ENCODE results near the gene HRCT1.
"Not testable (repeated sequence)": the region's sequence is repeated elsewhere in the genome, so short reads cannot be mapped to it uniquely, and the experiment has no call there.

Gene HRCT1

DNA sequence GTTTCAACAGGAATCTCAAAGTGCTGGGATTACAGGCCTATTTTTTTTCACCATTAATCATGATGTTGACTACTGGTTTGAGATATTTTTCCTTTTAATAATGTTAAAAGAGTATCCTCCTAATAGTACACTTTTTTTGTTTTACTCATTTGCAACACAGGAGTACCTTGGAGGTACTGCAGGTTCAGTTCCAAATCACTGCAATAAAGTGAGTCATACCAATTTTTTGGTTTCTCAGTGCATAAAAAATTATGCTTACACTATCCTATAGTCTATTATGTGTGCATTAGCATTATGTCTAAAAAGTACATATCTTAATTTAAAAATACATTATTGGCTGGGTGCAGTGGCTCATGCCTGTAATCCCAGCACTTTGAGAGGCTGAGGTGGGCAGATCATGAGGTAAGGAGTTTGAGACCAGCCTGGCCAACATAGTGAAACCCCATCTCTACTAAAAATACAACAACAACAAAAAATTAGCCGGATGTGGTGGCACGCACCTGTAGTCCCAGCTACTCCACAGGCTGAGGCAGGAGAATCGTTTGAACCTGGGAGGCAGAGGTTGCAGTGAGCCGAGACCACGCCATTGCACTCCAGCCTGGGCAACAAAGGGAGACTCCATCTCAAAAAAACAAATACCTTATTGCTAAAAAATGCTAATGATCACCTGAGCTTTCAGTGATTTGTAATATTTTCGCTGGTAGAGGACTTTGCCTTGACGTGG is 8.5 kb upstream of the HRCT1 start:
- DNase-seq: not testable (repeated sequence)

DNA sequence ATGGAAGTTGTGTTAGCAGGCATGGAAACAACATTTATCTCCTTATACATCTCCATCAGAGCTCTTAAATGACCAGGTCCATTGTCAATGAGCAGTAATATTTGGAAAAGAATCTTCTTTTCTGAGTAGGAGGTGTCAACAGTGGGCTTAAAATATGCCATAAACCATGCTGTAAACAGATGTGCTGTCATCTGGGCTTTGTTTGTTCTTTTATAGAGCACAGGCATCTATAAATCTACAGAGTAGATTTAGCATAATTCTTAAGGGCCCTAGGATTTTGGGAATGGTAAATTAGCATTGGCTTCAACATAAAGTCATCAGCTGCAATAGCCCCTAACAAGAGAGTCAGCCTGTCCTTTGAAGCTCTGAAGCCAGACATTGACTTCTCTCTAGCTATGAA is 7.7 kb upstream of the HRCT1 start:
- DNase-seq: no peak

DNA sequence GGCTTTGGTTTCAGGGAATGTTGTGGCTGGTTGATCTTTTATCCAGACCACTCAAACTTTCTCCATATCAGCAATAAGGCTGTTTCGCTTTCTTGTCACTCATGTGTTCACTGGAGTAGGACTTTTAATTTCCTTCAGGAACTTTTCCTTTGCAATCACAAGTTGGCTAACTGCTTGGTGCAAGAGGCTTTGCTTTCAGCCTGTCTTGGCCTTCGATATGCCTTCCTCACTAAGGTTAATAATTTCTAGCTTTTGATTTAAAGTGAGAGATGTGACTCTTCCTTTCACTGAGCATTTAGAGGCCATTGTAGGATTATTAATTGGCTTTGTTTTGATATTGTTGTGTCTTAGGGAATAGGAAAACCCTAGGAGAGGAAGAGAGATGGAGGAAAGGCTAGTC is 7.0 kb upstream of the HRCT1 start:
- no peak for DNase-seq

DNA sequence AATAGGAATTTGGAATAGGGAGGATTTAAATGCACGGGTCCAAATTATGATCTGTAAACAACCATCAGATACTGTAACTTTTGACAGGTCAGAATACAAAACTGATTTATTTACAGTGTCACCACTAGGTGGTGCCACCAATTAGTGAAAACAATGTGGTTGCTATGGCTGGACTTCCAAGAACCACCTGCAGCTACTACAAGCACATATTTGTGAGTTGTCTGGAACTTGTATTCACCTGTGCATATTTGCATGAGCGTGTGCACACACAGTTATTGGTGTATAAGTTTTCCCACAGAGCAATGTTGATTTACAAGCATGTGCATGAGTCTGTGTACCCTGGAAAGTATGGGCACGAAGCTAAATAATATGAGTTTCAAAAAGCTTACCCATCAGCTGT is 3.0 kb upstream of the HRCT1 start:
- DNase-seq: no peak

DNA sequence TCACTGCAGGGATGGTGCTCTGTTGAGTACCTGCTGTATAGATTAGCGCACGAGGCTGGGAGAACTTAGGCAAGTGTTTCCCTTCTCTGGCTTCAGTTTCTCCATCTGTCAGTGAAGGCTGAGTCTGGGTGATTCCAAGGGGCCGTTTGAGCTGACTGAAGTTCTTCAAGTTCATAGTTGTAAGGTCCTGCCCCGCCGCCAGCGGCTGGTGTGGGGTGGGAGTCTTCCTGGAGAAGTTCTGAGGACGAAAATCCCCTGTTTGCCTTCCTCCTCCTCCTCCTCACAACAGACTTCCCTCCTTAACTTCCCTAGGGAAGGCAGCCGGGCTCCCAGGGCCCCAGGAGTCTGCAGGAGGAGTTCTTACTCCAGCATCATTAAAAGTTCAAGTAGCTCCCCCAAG is 1.7 kb upstream of the HRCT1 start:
- no peak for DNase-seq

DNA sequence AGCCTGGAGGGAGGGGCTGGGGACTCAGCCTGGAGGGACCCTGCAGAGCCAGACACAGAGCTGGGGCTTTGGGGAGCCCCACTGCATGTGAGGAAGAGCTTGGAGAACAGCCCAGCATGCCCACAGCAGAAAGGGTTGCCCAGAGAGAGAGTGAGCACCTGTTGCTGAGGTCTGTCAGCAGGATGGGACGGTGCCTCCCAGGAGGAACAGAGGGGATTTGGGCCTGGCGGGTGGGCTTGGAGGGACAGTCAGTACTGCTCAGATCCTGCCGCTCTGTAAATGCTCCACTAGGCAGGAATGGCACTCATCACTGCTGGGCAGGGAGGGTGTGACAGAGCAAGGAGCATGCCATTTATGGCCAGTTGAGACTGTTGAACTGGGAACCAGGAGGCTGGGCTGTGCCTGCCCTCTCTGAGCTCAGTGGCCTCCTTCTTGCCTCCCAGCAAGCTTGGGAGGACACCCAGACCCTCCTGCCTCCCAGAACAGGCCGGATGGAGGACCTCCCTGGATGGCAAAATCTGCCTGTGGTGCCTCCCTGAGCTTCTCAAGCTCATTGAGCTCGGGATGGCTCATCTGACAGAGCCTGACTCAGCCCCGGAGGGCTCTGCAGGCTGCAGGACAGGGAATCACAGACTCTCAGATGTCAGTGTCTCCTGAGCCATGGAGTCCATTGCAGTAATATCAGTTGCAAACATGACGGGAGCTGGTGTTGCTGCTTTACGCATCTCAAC is 786 bp upstream of the HRCT1 start:
- DNase-seq: no peak

DNA sequence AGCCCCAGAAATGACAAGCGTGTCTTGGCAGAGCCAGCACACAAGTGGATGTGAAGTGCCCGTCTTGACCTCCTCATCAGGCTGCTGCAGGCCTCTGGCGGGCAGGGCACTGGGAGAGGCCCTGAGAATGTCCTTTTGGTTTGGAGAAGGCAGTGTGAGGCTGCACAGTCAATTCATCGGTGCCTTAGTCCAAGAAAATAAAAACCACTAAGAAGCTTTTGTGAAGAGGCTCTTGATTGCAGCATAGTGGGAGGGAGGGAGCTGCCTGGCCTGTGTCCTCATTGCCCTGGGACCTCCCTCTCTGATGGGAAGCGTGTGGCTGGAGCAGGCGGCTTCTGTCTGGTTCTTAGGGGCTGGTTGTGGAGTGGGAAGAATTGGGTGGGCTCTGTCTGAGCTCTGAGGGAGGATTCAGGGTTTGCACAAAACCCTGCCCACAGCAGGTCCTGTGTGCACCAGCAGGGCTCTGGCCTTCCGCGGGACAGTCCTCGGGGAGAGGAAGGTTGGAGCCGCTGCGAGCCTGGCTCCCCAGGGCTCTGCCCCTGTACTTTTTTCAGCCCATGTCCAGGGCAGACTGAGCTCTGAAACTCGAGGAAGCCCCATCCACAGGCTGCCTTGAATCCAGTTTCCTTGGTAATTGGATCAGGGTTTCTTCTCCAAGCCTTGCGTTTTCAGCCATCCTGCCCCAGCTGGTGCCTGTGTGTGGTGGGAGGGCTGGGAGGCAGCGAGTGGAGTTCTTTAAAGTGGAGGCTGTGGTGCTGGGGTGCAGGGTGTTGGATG is 1.1 kb downstream of the HRCT1 start:
- no peak for DNase-seq

DNA sequence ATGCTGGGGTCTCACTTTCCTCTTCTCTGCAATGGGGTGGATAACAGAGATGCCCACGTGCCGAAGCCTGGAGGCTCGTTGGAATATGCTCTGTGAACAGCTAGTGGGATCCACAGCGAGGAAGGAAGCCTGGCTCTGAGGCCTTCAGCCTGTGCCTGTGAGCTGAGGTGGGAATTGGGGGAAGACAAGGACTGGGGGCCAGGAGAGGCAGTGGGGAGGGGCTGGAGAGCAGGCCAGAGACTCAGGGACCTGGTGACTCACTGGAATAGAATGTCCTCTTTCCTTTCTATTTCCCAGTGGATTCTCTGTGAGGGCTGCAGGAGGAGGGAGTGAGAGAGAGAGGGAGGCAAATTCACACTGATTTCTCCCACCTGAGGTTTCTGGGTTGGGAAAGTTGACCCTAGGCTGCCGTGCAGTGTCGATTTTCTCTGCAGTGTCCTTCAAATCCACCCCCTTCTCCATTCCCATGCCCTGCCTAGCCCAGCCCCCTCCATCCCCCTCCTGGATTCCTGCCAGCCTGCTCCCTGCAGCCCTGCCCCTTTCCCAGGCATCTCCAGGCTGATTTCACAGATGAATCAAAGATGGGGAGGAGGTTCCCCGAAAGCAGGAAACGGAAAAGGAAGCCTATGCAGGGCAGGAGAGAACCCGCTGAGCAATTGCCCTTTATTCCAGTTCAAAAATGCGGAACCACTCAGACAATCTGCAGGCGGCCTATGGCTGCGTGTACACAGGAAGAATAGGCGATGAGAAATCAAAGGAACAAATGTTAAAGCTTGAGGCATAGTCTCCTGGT is 1.9 kb downstream of the HRCT1 start:
- no peak for DNase-seq

DNA sequence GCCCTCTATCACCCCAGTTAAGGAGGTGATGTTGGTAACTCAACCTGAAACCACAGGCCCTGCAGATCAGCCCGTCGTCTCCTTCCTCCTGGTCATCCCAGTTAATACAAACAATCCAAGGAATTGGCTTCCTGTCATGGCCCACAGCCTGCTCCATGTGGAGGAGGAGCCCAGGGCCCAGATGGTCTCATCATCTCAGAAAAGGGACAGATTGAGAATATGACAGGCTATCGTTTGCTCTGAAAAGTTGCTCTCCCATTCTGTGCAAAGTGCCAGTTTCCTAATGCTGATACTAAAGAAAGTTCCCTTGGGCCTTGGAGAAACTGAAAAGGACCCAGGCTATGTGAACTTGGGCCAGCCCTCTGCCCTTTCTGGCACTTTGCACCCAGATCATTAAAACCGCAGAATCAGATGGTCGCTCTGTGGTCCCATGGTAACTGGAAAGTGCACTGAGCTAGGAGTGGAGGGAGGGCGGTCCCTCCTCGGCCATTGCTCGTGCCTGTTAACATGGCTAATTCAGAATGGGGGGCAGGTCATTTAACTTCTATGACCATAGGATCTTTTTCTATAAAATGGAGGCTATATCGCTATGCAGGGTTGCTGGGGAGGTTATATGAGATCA is 2.6 kb downstream of the HRCT1 start:
- DNase-seq: no peak

DNA sequence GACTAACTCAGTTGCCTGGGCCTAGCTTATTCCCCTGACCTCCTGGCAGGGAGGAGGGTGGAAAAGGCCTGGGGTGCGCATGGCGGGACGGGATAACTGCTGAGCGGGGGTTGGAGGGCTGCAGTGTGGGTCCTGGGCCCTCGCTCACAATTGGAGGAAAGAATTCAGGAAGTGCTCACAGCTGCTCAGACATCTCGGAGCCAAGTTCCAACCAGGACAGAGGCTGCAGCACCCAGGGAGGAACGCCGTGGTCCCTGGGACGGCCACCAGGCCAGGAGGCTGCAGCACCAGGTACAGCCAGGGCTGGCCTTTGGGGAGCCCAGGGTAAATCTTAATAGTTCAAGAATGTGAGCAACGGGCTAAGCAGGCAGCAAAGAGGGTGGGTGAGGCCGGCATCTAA is 3.3 kb downstream of the HRCT1 start, which contains the start of gene SPAAR:
TSS of gene SPAAR (plus strand) at position 217 of the 400 bp plus-strand sequence. CDS start 974 bp downstream, outside the sequence.
- DNase-seq: no peak

DNA sequence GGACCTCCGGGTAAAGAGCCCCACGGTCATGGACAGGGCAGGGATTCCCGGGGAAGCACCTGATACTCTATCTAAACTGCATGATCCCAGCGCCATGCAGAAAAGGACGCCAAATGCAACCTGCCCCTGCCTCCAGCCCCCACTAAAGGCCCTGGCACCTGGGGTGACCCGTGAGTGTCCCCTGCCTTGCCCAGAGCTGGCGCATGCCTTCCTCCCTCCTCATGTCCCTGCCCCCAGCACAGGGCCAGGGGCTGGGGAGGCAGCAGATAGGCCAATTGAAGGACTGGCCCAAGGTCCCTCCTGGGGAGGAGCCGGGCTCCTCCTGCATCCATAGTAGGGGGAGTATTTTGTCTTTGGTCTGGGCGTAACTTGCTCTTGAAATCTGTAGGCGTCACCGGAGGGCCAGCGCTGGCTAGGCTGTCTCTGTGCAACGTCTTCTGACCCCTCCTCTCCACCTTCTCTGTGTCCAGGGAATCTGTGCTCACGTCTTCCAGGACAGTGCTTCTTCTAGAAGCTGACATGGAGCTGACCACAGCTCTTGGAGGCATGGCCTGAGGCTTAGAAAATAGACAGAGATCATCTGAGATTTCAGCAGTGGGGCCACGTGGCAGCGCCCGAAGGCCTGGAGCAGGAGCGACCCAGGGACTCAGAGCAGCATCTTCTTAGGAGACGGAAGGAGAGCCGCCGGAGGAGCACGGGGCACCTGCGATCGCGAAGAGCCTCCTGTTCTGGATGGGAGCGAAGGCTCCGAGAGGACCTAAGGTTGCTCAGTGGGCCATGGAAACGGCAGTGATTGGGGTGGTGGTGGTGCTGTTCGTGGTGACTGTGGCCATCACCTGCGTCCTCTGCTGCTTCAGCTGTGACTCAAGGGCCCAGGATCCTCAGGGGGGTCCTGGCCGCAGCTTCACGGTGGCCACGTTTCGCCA is 3.9 kb downstream of the HRCT1 start:
- no peak for DNase-seq

DNA sequence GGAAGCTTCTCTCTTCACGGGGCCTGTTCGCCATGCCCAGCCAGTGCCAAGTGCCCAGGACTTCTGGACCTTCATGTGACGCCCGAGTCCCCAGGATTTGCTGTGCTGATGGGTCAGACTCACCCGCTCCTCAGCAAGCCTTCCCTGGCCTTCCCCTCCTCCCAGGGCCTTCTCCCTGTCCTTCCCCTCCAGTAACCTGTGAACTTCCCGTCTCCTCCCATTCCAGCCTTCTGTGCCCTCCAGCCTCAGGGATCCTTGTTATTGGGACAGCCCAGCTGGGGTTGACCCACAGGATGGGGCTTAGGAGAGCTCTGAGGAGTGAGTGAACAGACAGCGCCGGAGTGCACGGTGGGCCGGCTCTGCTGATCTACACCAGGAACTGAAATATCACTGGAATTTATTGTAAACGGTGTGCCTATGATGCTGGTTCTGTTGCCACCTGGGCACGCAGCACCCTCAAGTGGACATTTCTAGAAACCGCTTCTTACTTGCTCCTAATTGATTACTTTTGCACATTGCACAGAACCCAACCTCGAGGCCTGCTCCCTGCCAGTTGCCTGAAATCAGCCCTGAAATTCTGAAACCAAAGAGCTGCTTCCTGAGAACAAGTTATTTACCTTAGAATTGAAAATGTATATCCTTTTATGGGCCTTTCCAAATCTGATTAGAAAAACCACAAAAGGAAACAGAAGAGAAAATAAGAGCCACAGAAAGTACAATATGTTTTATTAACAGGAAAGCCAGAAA is 4.8 kb downstream of the HRCT1 start:
- peak in 1 of 4 experiments; percentile 20 for DNase-seq

DNA sequence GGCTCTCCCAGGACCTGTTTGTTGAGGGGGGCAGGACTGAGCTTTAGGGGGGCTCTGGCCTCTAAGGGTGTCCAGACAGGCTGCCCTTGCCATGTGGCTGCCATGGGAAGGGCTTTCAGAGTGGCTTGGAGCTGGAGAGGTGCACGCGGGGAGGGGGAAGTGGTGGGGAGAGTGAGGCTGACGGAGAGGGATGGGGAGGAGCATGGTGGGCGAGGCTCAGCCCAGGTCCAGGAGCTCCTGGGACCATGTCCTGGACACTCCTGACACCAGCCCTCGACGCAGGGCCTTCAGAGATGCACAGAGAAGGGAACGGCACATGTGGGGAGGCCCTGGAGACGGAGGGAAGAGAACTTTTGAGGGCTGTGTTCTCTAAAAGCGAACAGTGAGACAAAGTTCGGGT is 5.7 kb downstream of the HRCT1 start:
- no peak for DNase-seq

DNA sequence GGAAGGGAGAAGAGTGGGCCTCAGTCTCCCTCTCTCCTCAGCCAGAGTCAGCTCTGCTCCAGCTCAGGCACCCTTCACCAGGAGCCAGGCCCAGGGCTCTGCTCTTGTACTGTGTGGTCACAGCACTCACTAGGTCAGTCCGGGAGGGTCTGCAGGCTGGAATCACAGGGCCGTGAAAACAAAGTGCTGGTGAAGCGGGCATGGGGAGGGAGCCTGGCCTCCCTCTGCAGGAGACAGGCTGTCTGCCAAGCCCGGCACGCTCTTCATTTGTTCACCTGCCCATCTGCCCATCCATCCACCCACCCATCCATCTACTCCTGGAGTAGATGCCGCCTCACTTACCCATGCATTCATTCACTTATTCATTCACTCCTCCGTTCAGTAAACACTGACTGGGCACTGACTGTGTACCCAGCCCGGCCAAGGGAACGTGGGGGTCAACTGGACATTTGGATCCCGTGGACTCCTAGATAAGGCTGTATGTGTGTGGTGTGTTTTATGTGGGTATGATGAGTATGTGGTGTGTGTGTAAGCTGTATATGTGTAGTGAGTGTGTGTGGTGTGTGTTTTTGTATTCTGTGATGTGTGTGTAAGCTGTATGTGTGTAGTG is 6.9 kb downstream of the HRCT1 start:
- no peak for DNase-seq

DNA sequence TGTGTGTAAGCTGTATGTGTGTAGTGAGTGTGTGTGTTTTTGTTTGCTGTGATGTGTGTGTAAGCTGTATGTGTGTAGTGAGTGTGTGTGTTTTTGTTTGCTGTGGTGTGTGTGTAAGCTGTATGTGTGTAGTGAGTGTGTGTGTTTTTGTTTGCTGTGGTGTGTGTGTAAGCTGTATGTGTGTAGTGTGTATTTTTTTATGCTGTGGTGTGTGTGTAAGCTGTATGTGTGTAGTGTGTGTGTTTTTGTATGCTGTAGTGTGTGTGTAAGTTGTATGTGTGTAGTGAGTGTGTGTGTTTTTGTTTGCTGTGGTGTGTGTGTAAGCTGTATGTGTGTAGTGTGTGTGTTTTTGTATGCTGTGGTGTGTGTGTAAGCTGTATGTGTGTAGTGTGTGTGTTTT is 7.4 kb downstream of the HRCT1 start:
- DNase-seq: not testable (repeated sequence)

DNA sequence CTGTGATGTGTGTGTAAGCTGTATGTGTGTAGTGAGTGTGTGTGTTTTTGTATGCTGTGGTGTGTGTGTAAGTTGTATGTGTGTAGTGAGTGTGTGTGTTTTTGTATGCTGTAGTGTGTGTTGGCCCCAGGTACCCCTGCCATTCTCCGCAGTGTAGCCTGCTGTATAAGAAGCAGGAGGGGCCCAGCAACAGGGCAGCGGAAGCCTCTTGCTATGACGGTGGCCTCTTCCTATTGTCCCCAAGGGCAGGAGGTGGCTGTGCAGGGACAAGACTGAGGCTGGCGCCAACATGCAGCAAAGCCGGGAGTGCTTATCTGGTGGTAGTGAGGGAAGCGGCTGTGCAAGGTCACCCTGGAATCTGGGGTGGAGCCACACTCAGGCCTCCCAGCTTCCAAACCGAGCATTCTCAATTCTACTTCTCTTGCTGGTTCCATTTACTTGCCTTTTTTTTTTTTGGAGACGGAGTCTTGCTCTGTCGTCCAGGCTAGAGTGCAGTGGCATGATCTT is 8.4 kb downstream of the HRCT1 start:
- no peak for DNase-seq

DNA sequence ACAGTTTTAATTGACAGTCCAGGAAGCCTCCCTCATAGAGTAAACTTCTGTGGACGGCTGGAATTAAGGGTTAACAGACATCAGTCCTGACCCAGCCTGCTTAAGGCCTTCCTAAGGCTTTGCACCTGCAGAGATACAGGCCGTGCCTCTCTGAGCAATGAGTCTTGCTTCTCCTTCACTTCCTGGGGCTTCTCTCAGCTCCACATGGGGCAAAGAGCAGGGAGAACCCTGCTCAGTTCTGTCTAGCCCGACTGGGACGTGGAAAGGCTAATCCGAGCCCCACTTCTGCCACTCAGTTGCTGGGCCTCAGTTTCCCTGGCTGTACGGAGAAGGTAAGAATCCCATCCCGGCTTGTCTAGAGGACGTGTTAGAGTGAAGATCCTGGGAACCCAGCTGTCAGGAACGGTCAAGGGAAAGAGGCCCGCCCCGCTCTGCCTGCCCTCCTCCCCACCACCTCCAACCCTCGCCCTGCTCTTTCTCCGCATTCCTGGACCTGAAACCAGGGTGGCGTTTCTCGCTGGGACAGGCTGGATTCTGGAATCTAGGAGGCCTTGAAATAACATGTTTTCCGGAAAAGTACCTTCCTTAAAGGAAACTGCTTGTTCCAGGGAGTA is 9.8 kb downstream of the HRCT1 start:
- no peak for DNase-seq

DNA sequence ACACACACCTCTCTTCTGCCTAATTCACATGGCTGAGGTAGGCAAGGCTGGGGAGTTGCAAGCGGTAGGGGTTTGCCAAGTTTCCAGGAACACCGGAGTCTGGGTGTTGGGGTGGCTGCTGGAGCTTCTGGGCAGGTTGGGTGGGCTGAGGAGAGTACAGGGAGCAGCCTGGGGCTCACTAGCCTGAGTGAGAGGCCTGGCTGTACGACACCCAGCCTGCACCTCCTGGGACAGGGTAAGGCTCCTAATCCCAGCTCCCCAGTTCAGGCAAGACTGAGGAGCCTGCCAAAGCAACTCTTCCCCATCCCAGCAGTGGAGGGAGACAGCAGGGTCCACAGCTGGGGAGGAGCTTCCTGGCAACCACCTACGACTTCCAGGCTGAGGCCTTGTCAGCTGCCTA is 11.3 kb downstream of the HRCT1 start:
- no peak for DNase-seq

DNA sequence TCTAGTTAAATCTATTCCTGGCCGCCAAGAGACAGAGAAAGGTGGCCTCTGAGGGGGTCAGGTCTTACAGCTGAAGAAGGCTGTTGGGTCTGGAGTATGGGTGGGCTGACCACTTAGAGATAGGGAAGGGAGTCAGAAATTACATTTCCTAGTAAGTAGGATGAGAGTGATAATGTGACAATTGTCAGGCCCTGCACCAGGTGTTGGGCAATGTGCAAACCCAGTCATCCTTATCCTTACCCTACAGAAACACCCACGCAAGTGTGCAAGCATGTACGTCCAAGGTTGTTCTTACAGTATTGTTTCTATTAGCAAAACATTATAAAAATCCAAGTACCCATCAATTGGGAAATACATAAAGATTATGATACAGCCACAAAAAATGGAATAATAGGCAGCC is 12.8 kb downstream of the HRCT1 start:
- no peak for DNase-seq
